ENCODE data around the gene APBA2. TPM values are rescaled to one million over a fixed set of nuclear protein-coding genes. Genes with fewer than 3 reads are reported as not detected.

The APBA2 gene
- total RNA-seq, 1 donor from 2014 or later: 30.0 TPM

GRCh38 chr15:29128671-29129070 is 242.9 kb downstream of the APBA2 start:
- TF ChIP-seq CTCF (conservative IDR thresholded peaks at IDR 0.05; ENCODE audit: low read depth, low read length): no peak
- H3K4me3 ChIP-seq (ENCODE audit: low read depth, low read length): no peak overlapping the region
- no peak for DNase-seq (ENCODE audit: low read depth)

GRCh38 chr15:29129221-29129620 is 243.4 kb downstream of the APBA2 start:
- H3K4me3 ChIP-seq (ENCODE audit: low read depth, low read length): no peak overlapping the region
- DNase-seq (ENCODE audit: low read depth): no peak
- no peak for TF ChIP-seq CTCF (conservative IDR thresholded peaks at IDR 0.05; ENCODE audit: low read depth, low read length)

- no peak for DNase-seq (ENCODE audit: low read depth)
- no peak overlapping the region for H3K4me3 ChIP-seq (ENCODE audit: low read depth, low read length)
- no peak for TF ChIP-seq CTCF (conservative IDR thresholded peaks at IDR 0.05; ENCODE audit: low read depth, low read length)
Measured at GRCh38 chr15:29129926-29130325, 244.2 kb downstream of the APBA2 start.

- no peak for DNase-seq (ENCODE audit: low read depth)
- no peak overlapping the region for H3K4me3 ChIP-seq (ENCODE audit: low read depth, low read length)
- no peak for TF ChIP-seq CTCF (conservative IDR thresholded peaks at IDR 0.05; ENCODE audit: low read depth, low read length)
Measured at GRCh38 chr15:29130476-29130875, 244.7 kb downstream of the APBA2 start.

- DNase-seq (ENCODE audit: low read depth): no peak
Measured at GRCh38 chr15:29130951-29131839, 245.4 kb downstream of the APBA2 start.

GRCh38 chr15:29131840-29132420 is 246.2 kb downstream of the APBA2 start:
- no peak for TF ChIP-seq CTCF (conservative IDR thresholded peaks at IDR 0.05; ENCODE audit: low read depth, low read length)
- no peak overlapping the region for H3K4me3 ChIP-seq (ENCODE audit: low read depth, low read length)
- DNase-seq (ENCODE audit: low read depth): no peak

More at GRCh38 chr15:29130951-29131839, 245.4 kb downstream of the APBA2 start:
- H3K4me3 ChIP-seq (ENCODE audit: low read depth, low read length): no peak overlapping the region
- no peak for TF ChIP-seq CTCF (conservative IDR thresholded peaks at IDR 0.05; ENCODE audit: low read depth, low read length)
